ENCODE results near the gene ASB3. TPM values are rescaled to one million over a fixed set of nuclear protein-coding genes. Genes with fewer than 3 reads are reported as not detected.

The ASB3 gene
- total RNA-seq, 2 experiments from 2014 or later = 26.4 to 30.3 TPM

GRCh38 chr2:53654396-53654795 is 132.4 kb downstream of the ASB3 start:
- CTCF ChIA-PET (ENCODE audit: unreplicated experiment) = no interaction called here
- intact Hi-C loops (cut with micrococcal nuclease; ENCODE audit: unreplicated experiment) = no loop called here
- Histone ChIP-seq H3K4me2 (ENCODE audit: low read length) (no peak overlapping the region), H3K9me2 (ENCODE audit: insufficient read depth, low read length) (peaks cover 3% of the 10 kb centered on the region; the same call in 1 of the 2 replicates), H3K79me2 (ENCODE audit: insufficient read depth, low read depth, low read length) (no peaks in the 10 kb centered on the region), H3K4me3 (ENCODE audit: low read depth, low read length, poor library complexity, severe bottlenecking) (no peak overlapping the region), H3K9me3 (ENCODE audit: low read length) (no peaks in the 10 kb centered on the region), H2AFZ (ENCODE audit: low read length) (no peak overlapping the region), H3K4me1 (ENCODE audit: insufficient read depth, low read length, poor library complexity, severe bottlenecking) (no peaks in the 10 kb centered on the region), H4K20me1 (ENCODE audit: insufficient read depth, low read length) (no peaks in the 10 kb centered on the region), H3K36me3 (ENCODE audit: insufficient read depth, low read length) (no peaks in the 10 kb centered on the region), H3K27ac (ENCODE audit: low read depth, low read length, poor library complexity, severe bottlenecking) (no peak overlapping the region)
- DNase-seq (ENCODE audit: low spot score) = no peak
- POLR2A ChIA-PET = interaction anchor here (0.7 kb wide), 1 partner anchor 170 kb away, joined by 3 read pairs; no protein-coding TSS in a partner anchor
- no TSS peak for BruUV-seq (replicated peaks)
- TF ChIP-seq CTCF (conservative IDR thresholded peaks at IDR 0.05; ENCODE audit: low read length) = no peak
- no peak for TF ChIP-seq EZH2phosphoT487 (IDR thresholded peaks at IDR 0.05; ENCODE audit: borderline replicate concordance, low read depth, low read length)

GRCh38 chr2:53652131-53652530 is 134.6 kb downstream of the ASB3 start:
- no peak for DNase-seq (ENCODE audit: low spot score)
- Histone ChIP-seq H3K4me2 (ENCODE audit: low read length) (no peak overlapping the region), H3K4me3 (ENCODE audit: low read depth, low read length, poor library complexity, severe bottlenecking) (no peak overlapping the region), H3K9me3 (ENCODE audit: low read length) (no peaks in the 10 kb centered on the region), H3K4me1 (ENCODE audit: insufficient read depth, low read length, poor library complexity, severe bottlenecking) (no peaks in the 10 kb centered on the region), H3K27ac (ENCODE audit: low read depth, low read length, poor library complexity, severe bottlenecking) (no peak overlapping the region), H3K36me3 (ENCODE audit: insufficient read depth, low read length) (no peaks in the 10 kb centered on the region), H3K79me2 (ENCODE audit: insufficient read depth, low read depth, low read length) (no peaks in the 10 kb centered on the region), H4K20me1 (ENCODE audit: insufficient read depth, low read length) (no peaks in the 10 kb centered on the region), H3K9me2 (ENCODE audit: insufficient read depth, low read length) (peaks cover 3% of the 10 kb centered on the region; the same call in 1 of the 2 replicates), H2AFZ (ENCODE audit: low read length) (no peak overlapping the region)
- TF ChIP-seq EZH2phosphoT487 (IDR thresholded peaks at IDR 0.05; ENCODE audit: borderline replicate concordance, low read depth, low read length) = no peak
- no peak for TF ChIP-seq CTCF (conservative IDR thresholded peaks at IDR 0.05; ENCODE audit: low read length)
- CTCF ChIA-PET (ENCODE audit: unreplicated experiment) = no interaction called here
- intact Hi-C loops (cut with micrococcal nuclease; ENCODE audit: unreplicated experiment) = no loop called here
- POLR2A ChIA-PET = interaction anchor here (0.7 to 0.8 kb wide), 2 partner anchors 13 to 186 kb away, joined by 4 to 5 read pairs; no protein-coding TSS in a partner anchor
- no TSS peak for BruUV-seq (replicated peaks)

GRCh38 chr2:53646788-53647187 is 140.0 kb downstream of the ASB3 start:
- no peaks in the 10 kb centered on the region for H4K20me1 ChIP-seq (ENCODE audit: insufficient read depth, low read length)
- CTCF ChIA-PET (ENCODE audit: unreplicated experiment) = no interaction called here
- no peaks in the 10 kb centered on the region for H3K9me3 ChIP-seq (ENCODE audit: low read length)
- H2AFZ ChIP-seq (ENCODE audit: low read length) = no peak overlapping the region
- no peak overlapping the region for H3K4me2 ChIP-seq (ENCODE audit: low read length)
- H3K9me2 ChIP-seq (ENCODE audit: insufficient read depth, low read length) = no peaks in the 10 kb centered on the region; the same call in 1 of the 2 replicates
- no TSS peak for BruUV-seq (replicated peaks)
- no peaks in the 10 kb centered on the region for H3K4me1 ChIP-seq (ENCODE audit: insufficient read depth, low read length, poor library complexity, severe bottlenecking)
- H3K79me2 ChIP-seq (ENCODE audit: insufficient read depth, low read depth, low read length) = no peaks in the 10 kb centered on the region
- H3K4me3 ChIP-seq (ENCODE audit: low read depth, low read length, poor library complexity, severe bottlenecking) = no peak overlapping the region
- TF ChIP-seq EZH2phosphoT487 (IDR thresholded peaks at IDR 0.05; ENCODE audit: borderline replicate concordance, low read depth, low read length) = no peak
- no peak for TF ChIP-seq CTCF (conservative IDR thresholded peaks at IDR 0.05; ENCODE audit: low read length)
- no peak overlapping the region for H3K27ac ChIP-seq (ENCODE audit: low read depth, low read length, poor library complexity, severe bottlenecking)
- POLR2A ChIA-PET = interaction anchor here (0.7 kb wide), 1 partner anchor 11 kb away, joined by 3 read pairs; no protein-coding TSS in a partner anchor
- H3K36me3 ChIP-seq (ENCODE audit: insufficient read depth, low read length) = no peaks in the 10 kb centered on the region
- no peak for DNase-seq (ENCODE audit: low spot score)
- intact Hi-C loops (cut with micrococcal nuclease; ENCODE audit: unreplicated experiment) = no loop called here

Measured in OCI-LY7 (cell line).